DND-41 (cell line): ENCODE measurements around the gene DSTN.

Experiments
- ATAC-seq: fragments of 200-7000 bp; cut with Tn5 transposase; 3 replicates; pipeline ENCODE4 v1.9.1; 2021; ENCODE audit warnings: low read depth; ENCODE audit not compliant: insufficient read depth
- DNase-seq: peaks from one replicate; pipeline ENCODE4 v3.0.0-alpha.2; 2020
- H2AFZ ChIP-seq: 2 replicates; pipeline ENCODE4 v1.6.0; 2012; ENCODE audit warnings: low read depth, low read length
- H3K27ac ChIP-seq: 2 replicates; pipeline ENCODE4 v1.5.1; 2012; ENCODE audit warnings: low read length, inconsistent platforms
- H3K27me3 ChIP-seq: fragments of 200-600 bp; sonication (generic); 2 replicates; pipeline ENCODE4 v1.6.0; 2012; ENCODE audit warnings: low read length, mild to moderate bottlenecking, inconsistent platforms; ENCODE audit not compliant: insufficient read depth, poor library complexity
- H3K36me3 ChIP-seq: 2 replicates; pipeline ENCODE4 v1.5.1; 2012; ENCODE audit warnings: low read length, inconsistent platforms; ENCODE audit not compliant: insufficient read depth
- H3K4me1 ChIP-seq: 2 replicates; pipeline ENCODE4 v1.5.1; 2012; ENCODE audit warnings: mild to moderate bottlenecking, low read length; ENCODE audit not compliant: insufficient read depth
- H3K4me2 ChIP-seq: 2 replicates; pipeline ENCODE4 v1.6.0; 2012; ENCODE audit warnings: mild to moderate bottlenecking, moderate library complexity, low read length, inconsistent platforms; ENCODE audit not compliant: insufficient read depth
- H3K4me3 ChIP-seq, 2 experiments: fragments of 200-600 bp in 1 of 2; shearing (Covaris generic) in 1 of 2; 2 replicates each; pipeline ENCODE4 v1.5.1; 2012 to 2016; ENCODE audit warnings: inconsistent platforms in 2 of 2, low read length in 2 of 2, mild to moderate bottlenecking in 2 of 2, low read depth in 1 of 2, moderate library complexity in 1 of 2
- H3K79me2 ChIP-seq: 2 replicates; pipeline ENCODE4 v1.6.0; 2012; ENCODE audit warnings: low read length, inconsistent platforms; ENCODE audit not compliant: insufficient read depth
- H3K9ac ChIP-seq: 2 replicates; pipeline ENCODE4 v1.6.0; 2012; ENCODE audit warnings: low read depth, mild to moderate bottlenecking, inconsistent platforms, low read length, moderate library complexity
- H3K9me3 ChIP-seq: 2 replicates; pipeline ENCODE4 v1.5.1; 2012; ENCODE audit warnings: low read length, moderate library complexity, mild to moderate bottlenecking, inconsistent platforms; ENCODE audit not compliant: insufficient read depth, severe bottlenecking
- H4K20me1 ChIP-seq: 2 replicates; pipeline ENCODE4 v1.6.0; 2012; ENCODE audit warnings: low read length; ENCODE audit not compliant: insufficient read depth
- CTCF ChIP-seq: IDR thresholded peaks from 2 replicates; pipeline ENCODE4 v1.5.1; 2012; ENCODE audit warnings: borderline replicate concordance, low read length, moderate library complexity, mild to moderate bottlenecking; ENCODE audit not compliant: poor library complexity, severe bottlenecking; ENCODE audit errors: extremely low read depth
- EZH2 ChIP-seq: IDR thresholded peaks from 3 replicates; pipeline ENCODE4 v1.6.1; 2012; ENCODE audit warnings: borderline replicate concordance, low read depth, mild to moderate bottlenecking, moderate library complexity, low read length, inconsistent platforms; ENCODE audit not compliant: severe bottlenecking

The DSTN gene

GRCh38 chr20:17560344-17561074 lies 9.4 kb upstream of the DSTN start:
- H3K79me2 ChIP-seq: no peaks in the 10 kb centered on the region
- DNase-seq (no peak), ATAC-seq (no peak)
- no peaks in the 10 kb centered on the region for H4K20me1 ChIP-seq
- H2AFZ ChIP-seq: no peak overlapping the region
- H3K27me3 ChIP-seq: no peaks in the 10 kb centered on the region
- H3K27ac ChIP-seq: no peak overlapping the region
- H3K4me1 ChIP-seq: no peaks in the 10 kb centered on the region
- no peak overlapping the region for H3K4me2 ChIP-seq
- no peaks in the 10 kb centered on the region for H3K9me3 ChIP-seq
- H3K36me3 ChIP-seq: no peaks in the 10 kb centered on the region
- H3K9ac ChIP-seq: no peak overlapping the region
- TF ChIP-seq CTCF (no peak), EZH2 (no peak)
- H3K4me3 ChIP-seq: no peak overlapping the region

- no peaks in the 10 kb centered on the region for H3K27me3 ChIP-seq
- H3K79me2 ChIP-seq: no peaks in the 10 kb centered on the region
- TF ChIP-seq EZH2 (no peak), CTCF (no peak)
- H3K4me1 ChIP-seq: no peaks in the 10 kb centered on the region
- H4K20me1 ChIP-seq: no peaks in the 10 kb centered on the region
- no peaks in the 10 kb centered on the region for H3K36me3 ChIP-seq
- ATAC-seq (no peak), DNase-seq (no peak)
- no peak overlapping the region for H3K4me3 ChIP-seq
- H2AFZ ChIP-seq: no peak overlapping the region
- H3K9me3 ChIP-seq: no peaks in the 10 kb centered on the region
- no peak overlapping the region for H3K27ac ChIP-seq
- H3K4me2 ChIP-seq: no peak overlapping the region
- H3K9ac ChIP-seq: no peak overlapping the region
Observed at GRCh38 chr20:17562804-17563305, 7.0 kb upstream of the DSTN start.

- no peaks in the 10 kb centered on the region; the same call in 1 of the 2 replicates for H3K36me3 ChIP-seq
- no peak for ATAC-seq
- H3K9me3 ChIP-seq: no peaks in the 10 kb centered on the region
- no peak for TF ChIP-seq CTCF
- no peak overlapping the region for H3K4me2 ChIP-seq
- H4K20me1 ChIP-seq: no peaks in the 10 kb centered on the region
- H3K4me1 ChIP-seq: peaks cover 5% of the 10 kb centered on the region
- H3K79me2 ChIP-seq: no peaks in the 10 kb centered on the region
- no peak overlapping the region for H2AFZ ChIP-seq
- no peak overlapping the region for H3K4me3 ChIP-seq
- no peak overlapping the region for H3K27ac ChIP-seq
- peaks cover 3% of the 10 kb centered on the region for H3K27me3 ChIP-seq
- DNase-seq: no peak
- no peak overlapping the region for H3K9ac ChIP-seq
Observed at GRCh38 chr20:17565169-17565845, 4.6 kb upstream of the DSTN start.
